ENCODE results near the gene PEX26. TPM values are rescaled to one million over a fixed set of nuclear protein-coding genes. Genes with fewer than 3 reads are reported as not detected.
"Not testable (repeated sequence)": the region's sequence is repeated elsewhere in the genome, so short reads cannot be mapped to it uniquely, and the experiment has no call there.

Gene PEX26
- total RNA-seq, 3 donors from 2014 or later, result 113 to 241 (median 123) TPM

DNA sequence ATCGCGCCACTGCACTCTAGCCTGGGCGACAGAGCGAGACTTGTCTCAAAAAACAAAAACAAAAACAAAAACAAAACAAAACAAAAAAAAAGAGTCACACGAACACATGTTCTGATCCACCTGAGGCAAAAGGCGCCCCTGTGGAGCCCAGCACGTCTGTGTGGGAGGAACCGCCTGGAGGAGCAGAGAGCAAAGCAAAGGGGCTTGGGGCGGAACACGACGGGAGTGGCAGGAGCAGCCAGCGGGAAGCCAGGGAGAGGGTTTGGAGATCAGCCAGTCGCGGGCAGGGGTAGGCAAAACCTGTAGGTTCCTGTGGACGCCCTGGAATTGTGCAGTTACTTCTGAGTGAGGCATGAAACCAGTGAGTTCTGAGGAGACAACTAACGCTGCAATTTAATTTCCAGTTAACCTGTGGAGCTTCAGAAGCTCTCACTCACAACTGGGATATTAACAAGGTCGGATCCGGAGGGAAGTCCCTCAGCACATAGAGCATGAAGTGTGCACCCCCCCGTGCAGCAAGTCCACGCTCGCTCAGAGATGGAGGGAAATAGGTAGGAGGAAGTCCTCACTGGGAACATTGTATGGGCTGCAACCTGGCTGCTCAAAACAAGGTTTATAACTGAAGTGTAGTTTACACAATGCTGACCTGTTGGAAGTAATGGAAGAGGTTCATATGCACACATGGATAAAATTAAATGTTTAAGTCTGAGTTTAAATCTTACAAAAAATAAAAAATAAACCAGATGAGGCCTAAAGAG, 59.0 kb downstream of the PEX26 start:
- no peak for ATAC-seq
- TF ChIP-seq, protein P1, sequence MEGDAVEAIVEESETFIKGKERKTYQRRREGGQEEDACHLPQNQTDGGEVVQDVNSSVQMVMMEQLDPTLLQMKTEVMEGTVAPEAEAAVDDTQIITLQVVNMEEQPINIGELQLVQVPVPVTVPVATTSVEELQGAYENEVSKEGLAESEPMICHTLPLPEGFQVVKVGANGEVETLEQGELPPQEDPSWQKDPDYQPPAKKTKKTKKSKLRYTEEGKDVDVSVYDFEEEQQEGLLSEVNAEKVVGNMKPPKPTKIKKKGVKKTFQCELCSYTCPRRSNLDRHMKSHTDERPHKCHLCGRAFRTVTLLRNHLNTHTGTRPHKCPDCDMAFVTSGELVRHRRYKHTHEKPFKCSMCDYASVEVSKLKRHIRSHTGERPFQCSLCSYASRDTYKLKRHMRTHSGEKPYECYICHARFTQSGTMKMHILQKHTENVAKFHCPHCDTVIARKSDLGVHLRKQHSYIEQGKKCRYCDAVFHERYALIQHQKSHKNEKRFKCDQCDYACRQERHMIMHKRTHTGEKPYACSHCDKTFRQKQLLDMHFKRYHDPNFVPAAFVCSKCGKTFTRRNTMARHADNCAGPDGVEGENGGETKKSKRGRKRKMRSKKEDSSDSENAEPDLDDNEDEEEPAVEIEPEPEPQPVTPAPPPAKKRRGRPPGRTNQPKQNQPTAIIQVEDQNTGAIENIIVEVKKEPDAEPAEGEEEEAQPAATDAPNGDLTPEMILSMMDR (IDR thresholded peaks at IDR 0.05), result no peak
- intact Hi-C loops (cut with DNase I, micrococcal nuclease), result no loop called here
- DNase-seq, result no peak
- Histone ChIP-seq H3K4me1 (ENCODE audit: low read depth) (no peaks in the 10 kb centered on the region), H3K9me3 (no peaks in the 10 kb centered on the region), H3K4me3 (no peak overlapping the region), H3K36me3 (ENCODE audit: low read depth) (no peaks in the 10 kb centered on the region)

DNA sequence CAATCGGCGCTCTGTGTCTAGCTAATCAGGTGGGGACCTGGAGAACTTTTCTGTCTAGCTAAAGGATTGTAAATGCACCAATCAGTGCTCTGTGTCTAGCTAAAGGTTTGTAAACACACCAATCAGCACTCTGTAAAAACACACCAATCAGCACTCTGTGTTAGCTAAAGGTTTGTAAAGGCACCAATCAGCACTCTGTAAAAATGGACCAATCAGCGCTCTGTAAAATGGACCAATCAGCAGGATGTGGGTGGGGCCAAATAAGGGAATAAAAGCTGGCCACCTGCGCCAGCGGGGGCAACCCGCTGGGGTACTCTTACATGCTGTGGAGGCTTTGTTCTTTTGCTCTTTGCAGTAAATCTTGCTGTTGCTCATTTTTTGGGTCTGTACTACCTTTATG, 63.2 kb downstream of the PEX26 start:
- H3K36me3 ChIP-seq (ENCODE audit: low read depth); H3K4me1 ChIP-seq (ENCODE audit: low read depth); DNase-seq; ATAC-seq; intact Hi-C loops (cut with DNase I, micrococcal nuclease); H3K4me3 ChIP-seq; H3K9me3 ChIP-seq: not testable (repeated sequence)

DNA sequence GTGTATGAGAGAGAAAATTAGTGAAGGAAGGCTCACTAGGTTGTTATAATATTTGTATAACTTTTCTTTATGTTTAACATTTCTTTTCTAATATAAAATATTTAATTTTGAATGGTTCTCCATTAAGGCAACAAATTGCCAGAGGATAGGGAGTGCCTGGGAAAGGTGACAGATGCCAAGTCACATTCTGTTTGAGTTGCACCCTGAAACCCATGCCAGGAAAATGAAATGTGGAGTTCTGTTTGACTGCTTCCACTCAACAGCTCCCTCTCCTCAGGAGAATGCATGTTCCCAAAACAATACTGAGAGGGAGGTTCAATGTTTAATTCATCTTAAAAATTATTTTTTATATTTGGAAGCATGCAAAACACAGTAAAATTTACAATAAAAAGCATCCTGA, 66.3 kb downstream of the PEX26 start:
- intact Hi-C loops (cut with DNase I, micrococcal nuclease), result no loop called here
- Histone ChIP-seq H3K4me3 (no peak overlapping the region), H3K4me1 (ENCODE audit: low read depth) (peaks cover 4% of the 10 kb centered on the region), H3K9me3 (no peaks in the 10 kb centered on the region), H3K36me3 (ENCODE audit: low read depth) (no peaks in the 10 kb centered on the region)
- TF ChIP-seq, protein P1 (IDR thresholded peaks at IDR 0.05), result no peak
- DNase-seq (no peak), ATAC-seq (no peak)

DNA sequence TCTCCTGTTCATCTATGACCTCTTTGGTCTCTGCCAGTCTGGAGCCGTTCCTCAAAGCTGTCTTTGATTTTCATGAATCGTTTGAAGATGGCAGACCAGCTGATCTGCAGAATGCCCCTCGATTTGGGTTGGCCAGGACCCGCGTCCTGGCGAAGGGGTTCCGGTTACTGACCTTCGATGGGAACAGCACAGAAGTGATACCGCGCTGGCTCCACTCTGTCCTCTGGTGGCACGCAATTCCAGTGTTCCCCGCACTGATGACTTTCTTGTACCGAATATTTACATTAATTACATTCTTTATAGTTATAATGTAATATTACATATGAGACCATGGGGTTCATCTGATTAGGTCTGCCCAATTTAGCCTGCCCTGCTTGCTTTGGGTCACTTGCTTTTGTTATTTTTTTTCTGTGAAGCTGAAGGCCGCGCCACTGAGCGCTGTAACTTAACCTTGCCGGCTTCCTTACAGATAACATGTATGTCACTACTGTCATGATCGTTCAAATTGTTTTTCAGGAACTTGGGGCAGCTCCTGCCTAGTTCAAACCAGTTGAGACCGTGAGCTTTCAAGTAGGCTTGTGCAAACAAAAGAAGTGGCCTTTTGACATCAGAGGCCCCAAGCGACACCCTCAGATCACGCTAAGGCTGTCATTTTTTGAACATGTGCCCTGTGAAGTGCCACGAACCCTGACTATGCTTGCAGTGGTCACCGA, 68.0 kb downstream of the PEX26 start:
- ATAC-seq, result no peak
- no peak for DNase-seq
- Histone ChIP-seq H3K9me3 (no peaks in the 10 kb centered on the region), H3K4me1 (ENCODE audit: low read depth) (peaks cover 8% of the 10 kb centered on the region), H3K4me3 (no peak overlapping the region), H3K36me3 (ENCODE audit: low read depth) (no peaks in the 10 kb centered on the region)
- TF ChIP-seq, protein P1 (IDR thresholded peaks at IDR 0.05), result no peak
- intact Hi-C loops (cut with DNase I, micrococcal nuclease), result no loop called here

DNA sequence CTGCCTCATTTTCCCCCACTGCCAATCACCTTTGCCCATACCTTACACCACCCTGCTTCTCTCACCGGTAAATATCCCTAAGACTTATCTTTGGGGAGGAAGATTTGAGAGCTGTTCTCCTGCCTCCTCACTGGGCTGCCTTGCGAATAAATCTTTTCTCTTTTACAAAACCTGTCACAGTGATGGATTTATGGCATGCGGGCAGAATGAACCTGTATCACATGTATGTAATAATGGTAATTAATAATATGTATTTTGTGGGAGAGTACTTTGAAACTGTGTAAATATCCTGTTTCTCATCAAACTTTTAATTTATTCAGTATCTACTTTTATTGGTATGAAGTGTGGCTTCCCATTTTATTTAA, 68.6 kb downstream of the PEX26 start:
- DNase-seq, result no peak
- ATAC-seq, result no peak
- peaks cover 8% of the 10 kb centered on the region for H3K4me1 ChIP-seq (ENCODE audit: low read depth)
- no peak overlapping the region for H3K4me3 ChIP-seq
- TF ChIP-seq, protein P1 (IDR thresholded peaks at IDR 0.05), result no peak
- intact Hi-C loops (cut with DNase I, micrococcal nuclease), result no loop called here
- no peaks in the 10 kb centered on the region for H3K36me3 ChIP-seq (ENCODE audit: low read depth)
- H3K9me3 ChIP-seq, result no peaks in the 10 kb centered on the region

DNA sequence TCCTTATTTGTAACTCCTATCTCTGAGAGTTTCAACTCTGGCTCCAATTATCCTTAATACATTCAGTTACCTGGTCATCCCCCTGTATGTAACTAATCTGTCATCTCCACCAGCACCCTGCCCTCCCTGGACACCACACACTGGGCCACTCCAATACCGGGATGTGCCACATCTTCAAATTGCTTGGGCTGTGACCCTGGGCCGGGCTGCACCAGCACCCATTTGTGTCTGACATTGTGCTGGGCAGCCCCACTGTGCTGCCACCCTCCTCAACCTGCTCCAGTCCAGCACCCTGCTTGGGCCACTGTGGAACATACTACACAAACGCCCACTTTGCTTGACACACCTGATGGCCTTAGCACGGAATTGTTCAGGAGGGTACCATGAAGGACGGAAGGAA, 70.0 kb downstream of the PEX26 start:
- Histone ChIP-seq H3K9me3 (no peaks in the 10 kb centered on the region), H3K4me1 (ENCODE audit: low read depth) (peaks cover 8% of the 10 kb centered on the region), H3K4me3 (no peak overlapping the region), H3K36me3 (ENCODE audit: low read depth) (no peaks in the 10 kb centered on the region)
- intact Hi-C loops (cut with DNase I, micrococcal nuclease), result no loop called here
- no peak for DNase-seq
- ATAC-seq, result no peak
- TF ChIP-seq, protein P1 (IDR thresholded peaks at IDR 0.05), result no peak

Measured in mucosa of descending colon (tissue), 3 donors.